Stimulated activated CD8-positive, alpha-beta memory T cell treated with anti-CD3 and anti-CD28 coated beads, Interleukin-2, amount 100 ng/mL, for 1 hour (primary cell): Measurements from ENCODE around the gene SUN1.
"Not testable (repeated sequence)": the region's sequence is repeated elsewhere in the genome, so short reads cannot be mapped to it uniquely, and the experiment has no call there.

ENCODE experiments used
- DNase-seq, 2 donors: peaks; one replicate each; pipeline ENCODE4 v3.0.0-alpha.2; 2020; ENCODE audit warnings: low read depth in 2 of 2

SUN1 gene

DNA sequence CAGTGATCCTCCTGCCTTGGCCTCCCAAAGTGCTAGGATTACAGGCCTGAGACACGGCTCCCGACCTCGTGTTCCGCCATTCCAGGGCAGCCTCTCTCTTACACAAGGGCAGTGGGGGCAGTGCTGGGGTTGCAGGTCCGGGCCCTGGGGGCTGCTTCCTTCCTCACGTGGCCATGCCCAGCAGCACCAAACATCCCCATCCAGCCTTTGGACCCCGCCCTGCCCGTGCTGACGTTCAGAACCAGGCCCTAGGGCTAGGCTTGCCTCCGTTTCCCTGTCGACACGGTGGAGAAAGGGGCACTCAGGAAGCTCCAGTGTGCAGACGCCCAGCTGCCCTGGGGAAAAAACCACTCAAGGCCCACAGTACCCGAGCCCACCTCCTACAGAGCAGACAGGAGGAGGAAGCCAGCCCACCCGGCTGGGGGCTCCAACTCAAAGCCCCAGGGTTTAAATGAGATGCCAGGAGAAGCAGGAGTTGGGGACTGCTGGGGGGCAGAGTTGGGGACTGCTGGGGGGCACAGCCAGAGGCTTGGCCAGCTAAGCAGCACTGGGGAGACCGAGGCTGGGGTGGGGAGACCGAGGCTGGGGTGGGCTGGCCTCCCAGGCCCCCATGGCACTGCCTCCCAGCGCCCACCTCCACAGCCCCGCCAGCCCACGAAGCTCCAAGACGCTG is 86.3 kb downstream of the SUN1 start:
- no peak for DNase-seq

GRCh38 chr7:919114-919442 is 86.8 kb downstream of the SUN1 start:
- no peak for DNase-seq

- no peak for DNase-seq
Measured at GRCh38 chr7:919924-920341, 87.7 kb downstream of the SUN1 start.

DNA sequence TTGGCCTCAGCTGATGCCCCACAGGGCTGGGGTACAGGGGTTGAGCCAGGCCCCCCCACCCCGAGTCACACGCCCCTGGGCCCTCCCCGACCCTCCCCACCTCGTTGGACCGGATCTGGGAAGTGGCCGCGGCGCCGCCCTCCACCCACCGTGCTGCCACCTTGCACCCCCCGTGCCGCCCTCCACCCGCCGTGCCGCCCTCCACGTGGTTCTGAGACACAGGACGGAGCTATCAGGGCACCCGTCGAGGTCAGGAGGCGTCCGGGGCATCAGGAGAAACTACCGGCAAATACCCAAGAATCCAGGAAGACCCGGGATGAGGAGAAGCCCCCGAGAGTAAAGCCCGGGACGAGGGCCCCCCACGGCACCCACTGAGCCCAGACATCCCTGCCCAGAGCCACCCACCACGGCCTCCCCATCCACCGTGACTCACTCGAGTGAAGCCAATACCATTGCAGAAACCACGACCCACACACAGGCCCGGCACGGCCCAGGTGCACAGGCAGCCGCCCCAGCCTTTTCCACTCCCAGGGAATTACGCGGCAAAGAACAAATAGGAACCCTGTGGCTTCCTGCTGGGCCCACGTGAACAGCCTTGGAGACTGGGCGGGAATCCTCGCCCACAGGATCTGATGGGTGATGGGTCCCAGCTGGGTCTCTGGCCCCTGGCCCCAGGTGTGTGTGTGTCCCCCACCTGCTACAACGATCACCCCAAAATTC is 88.2 kb downstream of the SUN1 start:
- no peak for DNase-seq

DNA sequence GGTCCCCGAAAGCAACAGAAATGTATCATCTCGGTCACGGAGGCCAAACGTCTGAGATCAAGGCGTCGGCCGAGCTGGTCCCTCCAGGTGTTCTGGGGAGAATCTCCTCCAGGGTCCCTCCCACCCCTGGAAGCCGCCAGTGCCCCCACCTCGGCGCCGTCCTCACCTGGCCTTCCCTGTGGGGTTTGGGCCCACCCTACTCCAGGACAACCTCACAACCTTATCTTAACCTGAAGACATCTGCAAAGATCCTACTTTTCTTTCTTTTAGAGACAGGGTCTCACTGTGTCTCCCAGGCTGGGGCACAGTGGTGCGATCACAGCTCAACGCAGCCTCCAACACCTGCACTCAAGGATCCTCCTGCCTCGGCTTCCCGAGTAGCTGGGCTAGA is 88.8 kb downstream of the SUN1 start:
- no peak for DNase-seq

- DNase-seq = no peak
Measured at GRCh38 chr7:921581-922333, 89.5 kb downstream of the SUN1 start.

GRCh38 chr7:922334-923107 is 90.2 kb downstream of the SUN1 start:
- peak in 1 of 2 donors; percentile 48 for DNase-seq

GRCh38 chr7:923108-924041 is 91.1 kb downstream of the SUN1 start:
- DNase-seq = peak; percentile 83 to 88

DNA sequence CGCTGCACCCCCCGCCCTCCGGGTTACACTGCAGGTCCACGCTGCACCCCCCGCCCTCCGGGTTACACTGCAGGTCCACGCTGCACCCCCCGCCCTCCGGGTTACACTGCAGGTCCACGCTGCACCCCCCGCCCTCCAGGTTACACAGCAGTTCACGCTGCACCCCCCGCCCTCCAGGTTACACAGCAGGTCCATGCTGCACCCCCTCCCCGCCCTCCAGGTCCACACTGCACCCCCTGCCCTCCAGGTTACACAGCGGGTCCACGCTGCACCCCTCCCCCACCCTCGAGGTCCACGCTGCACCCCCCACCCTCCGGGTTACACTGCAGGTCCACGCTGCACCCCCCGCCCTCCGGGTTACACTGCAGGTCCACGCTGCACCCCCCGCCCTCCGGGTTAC is 91.8 kb downstream of the SUN1 start:
- DNase-seq = not testable (repeated sequence)
